GM21786 (cell line): ENCODE results near the gene ST8SIA4.

Experiments used
- ATAC-seq: cut with Tn5 transposase; IDR thresholded peaks from one replicate; pipeline ENCODE4 v1.9.1; 2021; ENCODE audit not compliant: unreplicated experiment

Gene ST8SIA4, protein sequence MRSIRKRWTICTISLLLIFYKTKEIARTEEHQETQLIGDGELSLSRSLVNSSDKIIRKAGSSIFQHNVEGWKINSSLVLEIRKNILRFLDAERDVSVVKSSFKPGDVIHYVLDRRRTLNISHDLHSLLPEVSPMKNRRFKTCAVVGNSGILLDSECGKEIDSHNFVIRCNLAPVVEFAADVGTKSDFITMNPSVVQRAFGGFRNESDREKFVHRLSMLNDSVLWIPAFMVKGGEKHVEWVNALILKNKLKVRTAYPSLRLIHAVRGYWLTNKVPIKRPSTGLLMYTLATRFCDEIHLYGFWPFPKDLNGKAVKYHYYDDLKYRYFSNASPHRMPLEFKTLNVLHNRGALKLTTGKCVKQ

GRCh38 chr5:100903039-100903887 lies at the start of gene ST8SIA4:
TSS of gene ST8SIA4 (minus strand) at chr5:100903282. CDS start at chr5:100902955, 327 bp downstream.
- ATAC-seq, result peak; percentile 65

- no peak for ATAC-seq
Measured at GRCh38 chr5:100950985-100951384, 47.9 kb upstream of the ST8SIA4 start.

DNA sequence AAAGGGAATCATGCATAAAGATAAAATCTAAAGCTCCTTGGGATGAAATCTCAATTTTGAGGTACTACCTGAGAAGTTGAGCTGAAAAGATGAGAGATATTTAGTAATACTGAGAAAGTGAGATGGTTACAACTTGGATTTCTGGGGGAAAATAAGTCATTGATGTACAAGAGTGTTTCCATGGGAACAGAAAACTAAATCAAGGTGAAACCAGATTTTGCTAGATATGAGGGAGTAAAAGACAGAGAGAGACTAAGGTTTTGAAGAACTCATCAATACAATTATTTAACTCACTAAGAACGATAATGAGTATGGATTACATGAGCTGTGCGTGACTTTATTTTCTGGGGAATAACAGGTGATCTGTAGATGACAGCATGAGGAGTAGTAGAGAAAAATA lies 10.2 kb upstream of the ST8SIA4 start:
- no peak for ATAC-seq

- ATAC-seq, result no peak
Measured at GRCh38 chr5:100909034-100909433, 6.0 kb upstream of the ST8SIA4 start.

GRCh38 chr5:100905259-100905914 lies 2.3 kb upstream of the ST8SIA4 start:
- no peak for ATAC-seq

DNA sequence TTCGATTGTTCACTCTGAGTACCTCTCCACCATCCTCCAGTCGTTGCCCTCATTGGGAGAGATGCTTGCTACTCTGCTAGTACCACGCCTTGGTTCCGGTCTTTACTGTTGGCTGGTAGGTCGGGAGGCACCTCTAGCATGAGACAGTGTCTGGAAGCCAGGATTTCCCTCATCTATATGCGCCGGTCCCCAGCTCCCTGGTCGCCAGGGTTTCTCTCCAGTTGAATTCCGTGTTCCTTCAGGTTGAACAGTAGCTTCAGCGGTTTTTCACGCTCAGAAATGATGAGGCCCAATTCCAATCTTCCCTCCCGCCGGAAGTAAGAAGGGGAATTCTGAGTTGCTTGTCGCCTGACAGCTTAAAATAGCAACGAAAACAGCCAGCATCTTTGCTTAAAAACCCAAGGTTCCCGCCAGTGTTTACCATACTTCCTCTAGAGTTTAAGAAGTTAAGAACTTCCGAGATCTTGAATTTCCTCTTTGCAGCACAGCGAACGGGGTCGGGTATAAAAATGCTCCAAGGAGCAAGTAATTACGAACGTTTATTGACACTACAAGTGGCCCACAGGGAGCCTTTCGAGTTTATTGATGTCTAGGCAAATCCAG lies 1.3 kb upstream of the ST8SIA4 start:
- ATAC-seq, result peak; percentile 29

GRCh38 chr5:100902440-100903038 lies 543 bp downstream of the ST8SIA4 start:
- ATAC-seq, result no peak

DNA sequence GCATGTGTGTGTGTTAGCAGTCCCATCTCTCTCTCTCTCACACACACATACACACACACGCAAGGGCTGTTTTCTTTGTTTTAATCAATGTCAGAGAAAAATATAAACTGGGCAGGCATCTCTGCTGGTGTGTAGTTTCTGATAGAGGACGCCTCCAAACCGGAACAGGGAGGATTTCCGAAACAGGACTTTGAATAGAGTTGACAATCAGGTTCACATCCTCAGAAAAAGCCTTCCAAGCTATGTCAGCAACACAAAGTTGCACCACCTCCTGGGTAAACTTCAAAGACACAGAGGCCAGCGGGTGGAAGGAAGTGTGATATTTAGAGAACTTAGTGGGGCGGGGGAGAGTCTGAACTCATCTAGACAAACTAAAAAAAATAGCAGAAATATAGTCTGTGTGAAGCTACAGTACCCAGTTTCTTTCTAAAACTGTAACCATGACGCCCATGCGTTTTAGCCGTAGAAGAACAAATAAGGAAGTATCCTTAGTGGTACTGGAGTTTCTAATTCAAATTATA lies 1.2 kb downstream of the ST8SIA4 start:
- no peak for ATAC-seq

GRCh38 chr5:100900796-100901781 lies 2.0 kb downstream of the ST8SIA4 start:
- peak; percentile 34 for ATAC-seq

DNA sequence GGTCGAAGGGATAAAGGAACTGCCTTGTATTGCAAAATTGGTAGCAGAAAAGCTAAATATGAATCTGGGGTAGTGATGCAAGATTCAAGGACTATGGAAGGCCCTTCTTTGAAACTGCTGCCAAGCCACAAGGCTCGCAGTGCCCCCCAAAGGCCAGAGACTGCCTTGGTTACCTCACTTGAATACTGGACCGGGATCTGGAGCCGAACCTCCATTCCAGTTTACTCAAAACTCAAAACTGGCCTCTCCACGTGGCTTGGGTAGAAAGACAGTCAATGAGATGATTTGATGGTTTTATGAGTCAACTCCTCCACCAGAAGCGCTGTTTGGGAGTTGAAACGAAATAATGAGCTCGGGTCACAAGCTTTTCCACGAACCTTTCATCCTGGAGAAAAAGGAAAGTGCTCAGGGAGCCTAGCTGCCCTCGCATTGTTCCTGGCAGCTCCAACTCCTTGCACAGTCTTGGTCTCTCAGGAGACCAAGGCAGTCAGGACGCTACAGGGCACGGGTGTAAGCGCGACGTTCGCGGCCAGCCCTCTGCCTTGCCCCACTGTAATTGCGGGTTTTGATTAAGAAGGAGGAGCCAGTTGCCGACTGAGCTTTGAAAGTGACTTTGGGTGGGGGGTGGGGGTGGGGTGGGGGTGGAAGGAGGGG lies 2.8 kb downstream of the ST8SIA4 start:
- peak; percentile 12 for ATAC-seq

DNA sequence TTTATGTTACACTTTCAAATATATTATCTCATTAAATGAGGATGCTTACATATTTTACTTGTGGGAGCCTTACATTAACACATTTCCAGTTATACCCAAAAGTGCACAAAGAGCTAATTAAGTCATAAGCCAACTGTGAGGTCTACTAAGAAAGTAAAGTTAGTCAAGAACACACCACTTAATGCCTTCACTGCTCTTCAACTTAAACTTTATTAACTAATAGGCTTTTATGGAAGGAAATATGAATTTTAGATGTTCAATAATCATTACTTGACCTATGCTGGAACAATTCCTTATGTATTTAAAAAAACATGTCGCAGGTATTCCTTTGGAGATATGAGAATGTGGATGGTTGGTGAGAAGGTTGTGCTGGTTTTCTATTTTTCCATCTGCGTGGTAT lies 3.4 kb downstream of the ST8SIA4 start:
- no peak for ATAC-seq

DNA sequence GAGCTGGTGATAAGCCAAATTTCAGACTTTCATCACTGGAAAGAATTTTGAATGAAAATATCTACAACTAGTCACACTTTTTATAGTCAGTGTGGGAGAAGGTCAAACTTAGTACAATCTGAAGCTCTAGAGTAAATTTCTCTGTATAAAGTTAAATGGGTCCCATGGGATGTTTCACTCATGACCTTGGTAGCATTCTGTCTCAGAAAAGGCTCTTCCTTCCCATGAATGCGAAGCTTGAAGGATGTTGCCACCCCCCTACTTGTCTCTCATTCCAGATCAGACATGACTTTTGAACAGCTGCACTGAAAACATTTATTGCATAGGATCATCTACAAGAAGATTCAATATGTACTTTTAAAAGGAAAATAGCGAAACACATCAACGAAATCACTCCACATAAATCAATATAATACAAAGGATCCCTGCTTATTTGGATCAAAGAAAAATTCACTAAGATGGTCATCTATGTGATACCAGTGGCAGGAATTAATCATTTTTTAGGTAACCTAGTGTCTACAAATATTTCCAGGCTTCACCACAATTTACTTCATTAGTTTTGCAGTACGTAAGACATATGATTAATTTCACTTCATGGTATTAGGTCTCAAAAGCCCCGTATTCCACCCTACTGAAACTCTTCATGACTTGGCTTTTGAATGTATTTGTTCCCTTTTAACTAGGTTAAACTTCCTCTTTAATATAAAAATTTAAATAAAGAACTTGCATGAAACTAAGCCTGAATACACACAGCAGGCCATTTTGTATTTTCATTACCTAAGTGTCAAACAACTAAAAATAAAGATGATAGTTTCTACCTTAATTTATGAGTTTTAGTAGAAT lies 4.4 kb downstream of the ST8SIA4 start:
- no peak for ATAC-seq

- ATAC-seq, result no peak
Measured at GRCh38 chr5:100896054-100896453, 7.0 kb downstream of the ST8SIA4 start.

DNA sequence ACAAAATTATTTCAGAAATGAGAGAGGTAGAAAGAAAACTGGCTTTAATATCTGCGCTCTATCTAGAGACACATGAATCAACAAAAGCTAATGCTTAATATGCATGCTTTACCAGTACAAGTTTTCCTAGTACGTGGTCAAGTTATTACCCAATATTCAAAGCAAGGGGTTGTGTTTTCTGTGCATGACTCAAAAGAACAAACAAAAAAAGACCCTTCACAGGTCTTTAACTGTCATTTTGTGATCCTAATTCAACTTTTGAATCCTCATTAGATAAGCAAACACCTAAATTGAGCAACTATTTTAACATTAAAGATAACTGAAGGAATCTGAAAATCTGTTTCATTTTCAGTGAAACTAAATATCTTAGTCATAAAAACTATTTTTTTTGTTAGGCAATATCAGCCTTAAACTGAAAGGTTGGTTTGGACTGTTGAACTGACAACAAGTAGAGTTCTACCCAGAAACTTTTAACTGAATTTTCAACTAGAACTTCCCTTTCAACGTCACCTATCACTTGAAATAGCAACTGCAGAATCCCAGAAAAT lies 12.5 kb downstream of the ST8SIA4 start:
- peak; percentile 72 for ATAC-seq

DNA sequence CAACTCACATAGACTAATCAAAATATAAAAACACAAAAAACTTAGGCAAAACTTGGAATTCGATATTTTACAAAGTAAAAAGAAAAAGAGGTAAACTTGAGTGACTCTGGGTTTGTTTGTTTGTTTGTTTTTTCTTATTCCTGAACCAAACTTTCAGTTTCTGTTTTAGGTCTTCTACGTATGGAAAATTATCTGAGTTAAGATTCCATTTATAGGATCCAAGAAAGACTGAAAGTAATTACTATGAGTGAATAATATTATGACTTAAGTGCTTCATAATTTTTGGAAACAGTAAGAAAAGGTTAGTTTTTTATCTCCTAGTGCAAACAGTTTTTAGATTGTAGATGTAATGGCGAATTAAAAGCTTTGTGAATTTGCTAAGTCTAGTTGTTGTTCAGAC lies 13.2 kb downstream of the ST8SIA4 start:
- ATAC-seq, result no peak

DNA sequence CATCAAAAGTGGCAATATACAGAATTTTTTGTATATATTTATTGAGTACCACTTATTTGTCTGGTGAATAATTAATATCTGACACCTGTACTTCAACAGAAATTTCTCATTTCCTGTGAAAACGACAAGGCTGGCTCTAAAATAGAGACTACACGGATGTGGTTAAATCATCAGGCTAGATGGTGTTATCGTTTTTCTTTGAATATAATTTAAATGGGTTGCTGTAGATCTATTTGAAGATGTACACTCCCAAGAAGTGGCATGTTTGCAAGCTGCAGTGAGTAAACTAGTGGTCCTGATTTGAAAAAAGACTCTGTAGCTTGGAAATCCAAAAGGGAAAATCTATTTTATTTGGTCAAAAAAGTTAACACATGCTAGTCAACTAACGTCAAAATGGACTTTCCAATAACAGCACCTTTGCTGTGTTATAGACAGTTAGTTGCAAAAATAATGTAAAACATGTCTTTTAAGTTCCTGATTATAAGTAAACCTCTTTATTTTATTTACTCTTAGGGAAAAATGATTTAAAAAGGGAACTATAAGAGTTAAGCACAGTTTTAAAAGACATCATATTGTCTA lies 13.8 kb downstream of the ST8SIA4 start:
- ATAC-seq, result peak; percentile 64

DNA sequence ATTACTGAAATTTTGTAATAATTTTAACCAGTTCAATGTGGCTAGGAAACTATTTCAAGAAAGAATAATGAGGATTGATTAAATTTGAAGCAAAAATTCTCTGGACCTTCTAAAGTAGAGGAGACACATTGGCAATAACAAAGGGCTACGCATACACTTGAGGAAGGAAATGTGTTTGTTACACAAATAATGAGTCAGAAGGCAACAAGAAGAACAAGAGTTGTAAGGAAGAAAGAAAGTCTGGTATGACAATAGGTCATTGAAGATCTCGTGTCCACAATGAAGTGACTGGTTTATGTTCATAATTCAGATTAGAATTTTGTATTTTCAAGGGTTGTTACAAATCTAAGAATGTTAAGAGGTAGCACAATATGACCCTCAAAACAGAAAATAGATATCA lies 25.8 kb downstream of the ST8SIA4 start:
- no peak for ATAC-seq
